ENCODE results near the gene THADA.
"Not testable (repeated sequence)": the region's sequence is repeated elsewhere in the genome, so short reads cannot be mapped to it uniquely, and the experiment has no call there.

Gene THADA

DNA sequence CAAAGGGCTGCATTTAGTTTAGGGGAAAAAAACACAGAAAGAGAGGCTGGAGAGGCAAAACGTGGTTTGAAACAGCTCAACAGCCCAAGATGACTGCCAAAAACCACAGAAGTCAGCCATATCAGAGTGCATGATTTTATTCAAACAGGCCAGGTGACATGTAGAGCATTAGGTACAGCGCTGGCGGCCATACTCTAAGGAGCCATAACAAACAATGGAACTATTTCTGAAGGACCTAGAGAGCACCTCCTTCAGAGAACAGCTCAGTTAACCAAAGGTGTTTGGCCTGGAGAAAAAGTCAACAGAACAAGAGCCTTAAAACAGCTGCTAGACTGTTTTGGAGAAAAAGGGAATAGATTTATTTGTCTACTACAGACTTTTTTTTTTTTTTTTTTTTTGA is 2.6 kb downstream of the THADA start:
- DNase-seq = no peak

DNA sequence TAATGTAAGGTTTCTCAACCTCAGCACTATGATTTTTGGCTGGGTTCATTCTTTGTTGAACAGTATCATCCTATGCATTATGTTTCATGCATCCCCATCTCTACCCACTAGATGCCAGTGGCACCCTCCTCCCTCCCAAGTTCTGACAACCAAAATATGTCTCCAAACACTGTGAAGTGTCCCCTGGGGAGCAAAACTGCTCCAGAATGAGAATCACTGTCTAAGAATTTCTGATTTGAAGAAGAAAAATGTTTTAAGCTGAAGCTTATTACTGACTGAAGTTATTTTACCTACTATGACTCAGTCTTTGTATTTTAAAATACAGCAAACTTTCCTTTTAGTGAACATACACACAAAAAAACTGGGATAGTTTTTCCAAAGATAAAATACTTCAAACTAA is 3.4 kb downstream of the THADA start:
- no peak for DNase-seq

DNA sequence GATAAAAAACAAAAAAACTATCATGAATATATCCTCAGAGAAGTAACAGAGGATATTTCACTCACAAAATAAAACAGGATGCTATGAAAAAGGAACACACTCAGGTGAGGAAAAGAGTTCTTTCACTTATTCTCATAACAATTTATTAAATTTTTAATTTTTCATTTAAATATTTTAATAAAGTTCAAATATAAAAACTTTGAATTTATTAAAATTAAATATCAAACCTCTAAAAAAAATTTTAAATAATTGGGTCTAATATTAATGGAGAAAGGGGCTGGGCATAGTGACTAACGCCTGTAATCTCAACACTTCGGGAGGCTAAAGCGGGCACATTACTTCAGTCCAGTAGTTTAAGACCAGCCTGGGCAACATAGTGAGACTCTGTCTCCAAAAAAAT is 10.1 kb downstream of the THADA start:
- DNase-seq = no peak

- DNase-seq = no peak
Observed at GRCh38 chr2:43579275-43579981, 16.4 kb downstream of the THADA start.

GRCh38 chr2:43576981-43577892 is 18.6 kb downstream of the THADA start:
- DNase-seq = peak; percentile 40

DNA sequence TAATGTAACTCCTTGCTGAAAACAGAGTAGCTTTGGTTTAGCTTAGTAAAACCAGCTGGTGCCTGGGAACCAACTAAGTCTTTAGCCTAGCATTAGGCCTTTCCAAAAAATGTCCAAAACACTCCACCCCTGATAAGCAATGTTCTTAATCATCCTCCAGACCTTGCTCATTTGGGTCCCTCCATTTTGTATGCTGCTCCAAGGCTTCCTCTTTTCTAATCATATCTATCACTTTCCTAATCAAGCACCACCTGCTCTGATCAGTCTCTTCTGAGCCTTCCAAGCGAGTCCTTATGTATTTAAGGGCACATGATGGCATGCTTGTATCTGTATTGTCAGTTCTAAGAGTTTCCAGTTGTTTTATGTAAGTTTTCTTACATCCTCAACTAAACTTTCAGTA is 23.6 kb downstream of the THADA start:
- DNase-seq = no peak

DNA sequence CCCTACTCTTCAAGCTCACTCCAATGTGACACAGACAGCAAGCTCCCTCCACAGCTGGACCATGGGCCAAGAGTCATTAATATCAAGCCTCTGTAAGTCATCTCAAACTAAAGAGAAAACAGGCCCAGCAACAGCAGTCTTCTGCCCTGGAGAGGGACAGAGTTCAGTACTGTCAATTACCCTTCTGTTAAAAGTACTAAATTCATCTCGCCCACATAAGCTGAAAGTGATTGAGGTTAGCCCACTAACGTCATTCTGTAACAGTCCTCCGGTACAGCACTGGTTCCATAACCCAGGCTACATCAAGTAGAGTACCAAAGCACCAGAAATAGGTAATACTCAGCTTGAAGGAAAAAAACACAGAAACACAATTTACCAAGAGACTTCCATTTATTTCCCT is 25.9 kb downstream of the THADA start:
- no peak for DNase-seq

DNA sequence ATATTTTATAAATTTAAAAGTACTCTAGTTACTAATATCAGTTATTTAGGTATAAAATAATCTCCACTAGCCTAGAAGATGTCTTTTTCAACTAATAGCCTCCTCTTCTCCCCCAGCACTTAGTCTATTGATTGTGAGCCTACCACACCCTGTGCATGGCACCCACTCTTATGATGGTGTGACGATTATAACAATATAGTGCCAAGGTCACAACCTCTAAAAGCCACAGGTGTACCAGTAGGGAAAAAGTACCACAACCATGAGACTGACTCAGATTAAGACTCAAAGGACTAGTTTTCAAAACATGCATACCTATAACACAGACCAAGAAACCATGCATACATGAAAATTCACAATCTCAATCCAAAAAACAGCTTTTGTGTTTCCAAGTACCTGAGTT is 27.6 kb downstream of the THADA start:
- no peak for DNase-seq

DNA sequence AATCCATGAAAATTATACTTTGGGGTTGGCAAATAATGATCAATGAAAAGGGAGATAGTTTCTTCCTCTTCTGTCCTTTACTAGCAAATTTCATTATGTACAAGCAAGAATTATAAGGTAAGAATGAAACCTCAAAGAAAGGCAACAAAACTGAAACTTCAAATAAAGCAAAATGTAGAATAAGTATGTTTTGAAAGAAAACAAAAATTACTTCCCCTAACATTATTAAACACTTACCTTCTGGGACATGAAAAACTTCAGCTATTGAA is 29.4 kb downstream of the THADA start:
- DNase-seq = no peak

DNA sequence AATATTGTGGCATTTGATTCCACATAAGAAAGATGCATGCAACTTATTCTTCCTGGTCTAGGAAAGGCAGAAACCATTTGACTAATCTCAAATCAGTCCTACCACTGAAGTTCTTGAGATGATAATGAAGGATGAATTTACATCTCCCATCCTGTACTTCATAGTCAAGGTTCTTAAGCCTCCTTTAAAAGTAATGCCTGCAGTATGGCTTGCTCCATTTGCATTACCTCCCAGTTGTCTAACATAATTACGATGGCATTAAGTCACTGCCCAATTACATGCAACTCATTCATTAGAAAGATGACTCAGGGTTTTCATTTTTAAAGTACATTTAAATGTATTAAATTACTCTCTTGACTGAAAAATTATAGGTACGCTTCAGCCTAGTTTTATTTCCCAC is 32.2 kb downstream of the THADA start:
- DNase-seq = no peak

GRCh38 chr2:43560231-43560547 is 35.6 kb downstream of the THADA start:
- DNase-seq = no peak

DNA sequence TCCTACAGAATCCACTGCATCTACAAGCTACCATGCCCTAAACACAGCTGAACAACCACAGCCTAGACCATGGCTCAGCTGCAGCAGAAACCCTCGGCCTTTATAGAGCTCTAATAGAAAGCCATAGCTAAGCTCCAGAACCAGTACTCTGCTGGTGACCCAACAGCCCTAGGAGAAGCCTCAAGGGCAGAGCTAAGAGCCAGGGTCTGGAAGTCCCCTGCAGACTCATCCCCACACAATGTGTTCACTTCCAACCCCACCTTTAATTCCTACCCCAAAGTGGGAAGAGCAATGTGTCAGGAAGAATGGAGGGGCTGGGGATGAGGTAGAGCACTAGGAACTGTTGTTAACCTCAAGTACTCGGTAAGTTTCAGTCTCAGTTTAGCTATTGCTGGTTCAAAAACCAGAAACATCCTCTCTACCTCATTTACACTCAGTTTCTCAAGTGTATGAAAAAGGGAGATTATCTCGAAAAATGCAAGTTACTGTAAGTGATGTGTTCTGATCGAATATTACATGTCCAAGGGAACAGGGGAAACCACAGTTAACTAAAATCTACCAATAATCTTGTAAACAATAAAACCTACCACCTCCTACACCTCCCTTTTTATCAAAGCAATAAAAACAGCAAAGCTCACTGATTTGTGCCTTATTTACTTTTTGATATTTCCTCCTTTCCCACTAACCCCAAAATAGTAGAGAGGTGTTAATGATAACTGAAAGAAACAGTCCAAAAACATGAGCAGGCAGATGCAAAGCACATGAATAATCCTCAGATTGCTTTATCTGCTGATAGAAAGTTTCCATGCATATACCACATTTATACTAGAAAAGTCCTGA is 36.2 kb downstream of the THADA start:
- DNase-seq = no peak

DNA sequence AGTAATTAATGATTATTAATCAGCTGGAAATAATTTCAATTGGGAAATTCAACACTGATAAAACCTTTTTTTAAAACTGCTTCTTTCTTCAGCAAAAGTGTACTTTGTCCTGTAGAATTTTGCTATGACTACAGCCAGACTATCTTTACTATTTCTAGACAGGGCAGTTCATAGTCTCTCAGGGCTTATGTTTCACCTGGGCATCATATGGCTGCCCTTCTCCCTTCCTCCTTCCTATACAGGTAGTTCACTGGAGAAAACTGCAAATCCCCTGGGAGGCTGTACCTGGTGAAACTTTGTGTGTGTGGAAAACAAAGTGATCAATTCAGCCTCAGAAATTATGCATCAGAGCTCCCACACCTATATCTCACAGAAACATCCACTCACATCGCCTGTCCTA is 38.6 kb downstream of the THADA start:
- no peak for DNase-seq

DNA sequence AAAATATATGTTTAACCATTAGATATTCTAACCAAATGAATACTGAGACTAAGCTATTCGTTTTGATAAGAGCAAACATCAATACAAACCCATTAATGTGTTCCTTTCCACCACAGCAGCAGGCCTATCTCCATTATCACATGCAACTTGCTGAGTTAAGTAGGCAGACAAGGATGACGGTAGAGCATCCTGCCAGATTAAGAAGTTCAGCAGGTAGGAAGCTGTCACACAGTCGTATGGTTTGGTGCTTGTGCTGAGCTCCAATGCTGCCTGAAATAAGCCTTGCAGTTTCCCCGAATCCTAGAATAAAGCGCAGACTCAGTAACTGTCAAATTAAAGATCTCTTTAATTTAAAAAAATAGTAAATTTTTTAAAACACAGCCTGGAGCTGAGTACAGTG is 39.6 kb downstream of the THADA start:
- no peak for DNase-seq

GRCh38 chr2:43553341-43553855 is 42.4 kb downstream of the THADA start:
- no peak for DNase-seq

GRCh38 chr2:43551990-43552389 is 43.8 kb downstream of the THADA start:
- no peak for DNase-seq

DNA sequence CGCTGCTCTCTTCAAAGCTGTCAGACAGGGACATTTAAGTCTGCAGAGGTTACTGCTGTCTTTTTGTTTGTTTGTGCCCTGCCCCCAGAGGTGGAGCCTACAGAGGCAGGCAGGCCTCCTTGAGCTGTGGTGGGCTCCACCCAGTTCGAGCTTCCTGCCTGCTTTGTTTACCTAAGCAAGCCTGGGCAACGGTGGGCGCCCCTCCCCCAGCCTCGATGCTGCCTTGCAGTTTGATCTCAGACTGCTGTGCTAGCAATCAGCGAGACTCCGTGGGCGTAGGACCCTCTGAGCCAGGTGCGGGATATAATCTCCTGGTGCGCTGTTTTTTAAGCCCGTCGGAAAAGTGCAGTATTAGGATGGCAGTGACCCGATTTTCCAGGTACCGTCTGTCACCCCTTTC is 47.5 kb downstream of the THADA start:
- DNase-seq = not testable (repeated sequence)

DNA sequence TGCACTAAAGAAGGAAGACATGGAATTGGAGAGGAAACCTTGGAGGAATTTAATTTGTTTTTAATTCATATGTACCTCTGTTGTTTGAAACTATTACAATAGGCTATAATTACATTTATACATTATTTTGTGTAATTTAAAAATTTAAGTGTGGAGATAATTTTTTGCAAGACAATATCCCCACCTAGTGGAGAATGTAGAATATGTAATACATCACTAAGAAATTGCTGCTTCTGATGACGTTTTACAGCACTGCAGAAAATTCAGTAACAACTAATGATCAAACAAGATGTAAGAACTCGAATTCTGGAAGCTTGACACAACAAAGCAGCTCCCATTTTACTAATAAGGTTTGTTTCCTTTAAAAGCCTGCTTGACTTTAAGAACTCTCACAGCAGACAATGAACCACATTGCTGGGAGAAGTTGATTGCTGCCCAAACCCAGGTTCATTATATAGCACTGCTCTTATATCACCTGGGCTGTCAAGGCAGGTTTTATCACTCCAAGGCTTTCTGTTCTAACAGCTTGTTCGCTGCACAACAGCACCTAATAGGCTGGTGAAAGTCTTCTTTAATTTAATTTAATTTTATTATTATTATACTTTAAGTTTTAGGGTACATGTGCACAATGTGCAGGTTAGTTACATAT is 53.4 kb downstream of the THADA start:
- peak; percentile 39 for DNase-seq

DNA sequence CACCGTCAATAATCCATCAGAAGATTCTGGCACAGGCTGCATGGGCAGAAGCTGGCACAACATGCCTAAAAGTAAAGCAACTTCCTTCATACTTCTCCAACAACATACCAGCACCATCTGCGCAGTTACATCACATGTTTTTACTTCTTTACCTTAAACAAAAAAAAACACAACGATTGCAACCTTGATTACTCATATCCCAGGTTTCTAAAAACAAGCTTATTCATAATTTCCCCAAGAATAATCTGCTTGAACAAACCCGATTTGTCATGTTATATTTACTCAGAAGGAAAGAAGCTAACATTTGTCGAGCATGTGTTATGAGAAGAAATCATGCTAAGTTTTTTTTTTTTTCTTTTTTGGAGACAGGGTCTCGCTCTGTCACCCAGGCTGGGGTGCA is 54.7 kb downstream of the THADA start:
- DNase-seq = no peak

GRCh38 chr2:43540021-43540779 is 55.6 kb downstream of the THADA start:
- no peak for DNase-seq

GRCh38 chr2:43539436-43539835 is 56.4 kb downstream of the THADA start:
- no peak for DNase-seq

DNA sequence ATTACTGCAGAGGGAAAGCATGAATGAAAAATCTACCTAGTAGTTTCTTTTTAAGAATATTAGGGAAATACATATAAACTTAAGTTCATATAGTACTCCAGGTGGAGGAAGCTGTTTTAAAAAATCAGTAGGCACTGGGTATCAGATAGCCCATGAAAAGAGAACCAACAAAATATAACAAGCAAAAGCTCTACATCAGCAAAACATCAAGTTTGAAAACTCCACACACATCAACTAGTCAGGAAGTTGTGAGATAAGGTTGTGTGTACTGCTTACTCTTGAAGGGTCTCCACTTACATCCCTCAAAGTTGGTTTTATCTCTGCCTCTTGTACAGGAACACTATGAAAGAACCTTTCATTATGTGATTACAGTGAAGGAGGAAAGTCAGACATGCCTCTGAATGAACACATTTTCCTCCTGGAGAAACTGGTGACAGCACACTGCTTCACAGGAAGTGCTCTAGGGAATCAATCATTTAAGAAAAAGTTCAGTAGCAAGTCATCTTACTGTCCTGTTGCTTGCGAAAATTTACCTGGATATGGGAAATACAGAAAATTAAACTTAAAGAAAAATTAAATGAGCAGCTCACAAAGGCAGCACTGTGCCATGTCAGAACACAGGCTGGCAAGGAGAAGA is 57.7 kb downstream of the THADA start:
- DNase-seq = no peak

Measured in NCI-H510A treated with DMSO at 0.1 percent for 48 hours (cell line).